ENCODE results near the gene CHCHD4. TPM values are rescaled to one million over a fixed set of nuclear protein-coding genes. Genes with fewer than 3 reads are reported as not detected.
A peak's percentile ranks its signal among the peaks of the same experiment; 100 is the strongest.

Gene CHCHD4
- total and polyA plus RNA-seq, 2 experiments from 2014 or later = 31.1 to 39.2 TPM

DNA sequence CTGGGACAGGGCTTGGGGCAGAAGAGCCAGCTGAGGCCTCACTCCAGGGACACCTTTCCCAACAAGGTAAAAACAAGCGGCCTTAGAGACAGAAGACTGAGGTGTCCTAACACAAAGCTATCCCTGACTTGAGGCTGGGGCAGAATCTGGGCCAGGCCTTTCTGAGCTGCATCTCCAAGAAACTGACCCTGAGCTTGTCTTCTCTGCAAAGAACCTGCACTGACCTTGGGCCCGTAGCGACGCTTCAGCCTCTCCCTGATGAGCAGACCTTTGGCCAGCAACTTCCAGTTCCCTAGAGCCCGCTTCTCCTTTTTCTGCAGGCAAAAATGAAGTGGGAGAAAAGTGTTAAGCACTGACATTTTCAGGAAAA lies 22.4 kb upstream of the CHCHD4 start:
- DNase-seq (ENCODE audit: low spot score) (no peak), ATAC-seq (no peak)
- Histone ChIP-seq H3K9me2 (ENCODE audit: insufficient read depth) (no peaks in the 10 kb centered on the region), H3K27ac (ENCODE audit: low read depth) (peak overlapping the region; percentile 83; the same call in 1 of the 2 replicates), H2AFZ (no peak overlapping the region), H3K4me3 (no peak overlapping the region), H3K4me2 (no peak overlapping the region), H3K4me1 (ENCODE audit: insufficient read depth) (peaks cover 12% of the 10 kb centered on the region), H4K20me1 (replicated peaks; ENCODE audit: insufficient read depth) (peaks cover 4% of the 10 kb centered on the region), H3K27me3 (ENCODE audit: insufficient read depth) (no peaks in the 10 kb centered on the region), H3F3A (replicated peaks; ENCODE audit: low read depth) (no peaks in the 10 kb centered on the region), H3K79me2 (replicated peaks; ENCODE audit: insufficient read depth) (no peaks in the 10 kb centered on the region), H3K36me3 (ENCODE audit: insufficient read depth) (no peaks in the 10 kb centered on the region; the same call in 1 of the 2 replicates)
- H3K36me3 Mint-ChIP-seq (ENCODE audit: low read depth) = peaks cover 37% of the 10 kb centered on the region
- no peak overlapping the region for H3K4me3 Mint-ChIP-seq
- H3K27me3 Mint-ChIP-seq (ENCODE audit: insufficient read depth, low read depth, poor library complexity) = peaks cover 14% of the 10 kb centered on the region
- H3K4me1 Mint-ChIP-seq = peaks cover 31% of the 10 kb centered on the region
- TF ChIP-seq, protein P1, sequence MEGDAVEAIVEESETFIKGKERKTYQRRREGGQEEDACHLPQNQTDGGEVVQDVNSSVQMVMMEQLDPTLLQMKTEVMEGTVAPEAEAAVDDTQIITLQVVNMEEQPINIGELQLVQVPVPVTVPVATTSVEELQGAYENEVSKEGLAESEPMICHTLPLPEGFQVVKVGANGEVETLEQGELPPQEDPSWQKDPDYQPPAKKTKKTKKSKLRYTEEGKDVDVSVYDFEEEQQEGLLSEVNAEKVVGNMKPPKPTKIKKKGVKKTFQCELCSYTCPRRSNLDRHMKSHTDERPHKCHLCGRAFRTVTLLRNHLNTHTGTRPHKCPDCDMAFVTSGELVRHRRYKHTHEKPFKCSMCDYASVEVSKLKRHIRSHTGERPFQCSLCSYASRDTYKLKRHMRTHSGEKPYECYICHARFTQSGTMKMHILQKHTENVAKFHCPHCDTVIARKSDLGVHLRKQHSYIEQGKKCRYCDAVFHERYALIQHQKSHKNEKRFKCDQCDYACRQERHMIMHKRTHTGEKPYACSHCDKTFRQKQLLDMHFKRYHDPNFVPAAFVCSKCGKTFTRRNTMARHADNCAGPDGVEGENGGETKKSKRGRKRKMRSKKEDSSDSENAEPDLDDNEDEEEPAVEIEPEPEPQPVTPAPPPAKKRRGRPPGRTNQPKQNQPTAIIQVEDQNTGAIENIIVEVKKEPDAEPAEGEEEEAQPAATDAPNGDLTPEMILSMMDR (conservative IDR thresholded peaks at IDR 0.05; ENCODE audit: low read depth in 2 of 2) = no peak
- TF ChIP-seq POLR2AphosphoS5 (IDR thresholded peaks at IDR 0.05; ENCODE audit: low read depth) = no peak
- H3K27ac Mint-ChIP-seq = peak overlapping the region; percentile 86; the same call in 1 of the 2 replicates
- H3K9me3 Mint-ChIP-seq = no peaks in the 10 kb centered on the region

DNA sequence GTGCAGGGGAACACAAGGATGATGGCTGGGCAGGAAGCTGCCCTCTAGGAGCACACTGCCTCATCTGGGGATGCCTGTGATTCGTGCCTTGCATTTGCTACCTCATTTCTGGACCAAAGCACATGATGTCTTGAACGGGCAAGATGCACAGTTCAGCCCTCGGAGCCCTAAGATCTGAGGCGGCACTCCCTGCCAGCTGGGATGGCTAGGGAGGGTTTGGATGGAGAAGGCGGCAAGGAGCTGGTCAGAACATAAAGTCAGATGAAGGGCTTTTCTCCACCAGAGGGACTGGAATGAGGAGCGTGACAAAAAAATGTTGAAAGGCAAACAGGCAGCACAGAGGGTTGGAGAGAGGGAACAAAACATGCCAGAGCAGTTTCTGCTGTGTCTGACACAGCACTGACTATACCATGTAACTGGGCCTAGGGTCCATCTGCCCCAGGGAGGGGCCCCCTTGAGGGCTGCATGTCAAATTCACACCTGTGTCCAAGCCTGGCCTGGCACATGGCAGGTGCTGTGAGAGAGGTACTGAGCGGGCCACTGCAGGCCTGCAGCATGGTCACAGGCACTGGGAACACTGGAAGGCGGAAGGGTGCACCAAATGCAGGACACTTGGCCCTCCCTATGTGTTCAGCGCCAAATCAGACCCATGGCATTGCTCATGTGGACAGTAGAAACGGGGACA lies 21.9 kb upstream of the CHCHD4 start:
- Mint-ChIP-seq H3K36me3 (ENCODE audit: low read depth) (peaks cover 40% of the 10 kb centered on the region), H3K27ac (peak overlapping the region; percentile 9; the same call in 1 of the 2 replicates), H3K9me3 (no peaks in the 10 kb centered on the region), H3K4me3 (no peak overlapping the region), H3K4me1 (peaks cover 31% of the 10 kb centered on the region), H3K27me3 (ENCODE audit: insufficient read depth, low read depth, poor library complexity) (peaks cover 12% of the 10 kb centered on the region)
- Histone ChIP-seq H3K4me3 (no peak overlapping the region), H3K36me3 (ENCODE audit: insufficient read depth) (no peaks in the 10 kb centered on the region; the same call in 1 of the 2 replicates), H3K79me2 (replicated peaks; ENCODE audit: insufficient read depth) (no peaks in the 10 kb centered on the region), H3F3A (replicated peaks; ENCODE audit: low read depth) (no peaks in the 10 kb centered on the region), H4K20me1 (replicated peaks; ENCODE audit: insufficient read depth) (peaks cover 4% of the 10 kb centered on the region), H3K4me2 (no peak overlapping the region), H3K27ac (ENCODE audit: low read depth) (no peak overlapping the region), H3K4me1 (ENCODE audit: insufficient read depth) (peaks cover 12% of the 10 kb centered on the region), H3K9me2 (ENCODE audit: insufficient read depth) (no peaks in the 10 kb centered on the region), H2AFZ (no peak overlapping the region), H3K27me3 (ENCODE audit: insufficient read depth) (no peaks in the 10 kb centered on the region)
- no peak for ATAC-seq
- DNase-seq (ENCODE audit: low spot score) = no peak
- TF ChIP-seq ZNF331 (CRISPR knock-in tag; IDR thresholded peaks at IDR 0.05; ENCODE audit: low read depth) (no peak), EZH2 (IDR thresholded peaks at IDR 0.05; ENCODE audit: low read depth, unreplicated experiment) (no peak), EZH2phosphoT487 (IDR thresholded peaks at IDR 0.05; ENCODE audit: unreplicated experiment) (no peak)
- TF ChIP-seq, protein P1 (conservative IDR thresholded peaks at IDR 0.05; ENCODE audit: low read depth in 2 of 2) = no peak
- TF ChIP-seq, protein P2, sequence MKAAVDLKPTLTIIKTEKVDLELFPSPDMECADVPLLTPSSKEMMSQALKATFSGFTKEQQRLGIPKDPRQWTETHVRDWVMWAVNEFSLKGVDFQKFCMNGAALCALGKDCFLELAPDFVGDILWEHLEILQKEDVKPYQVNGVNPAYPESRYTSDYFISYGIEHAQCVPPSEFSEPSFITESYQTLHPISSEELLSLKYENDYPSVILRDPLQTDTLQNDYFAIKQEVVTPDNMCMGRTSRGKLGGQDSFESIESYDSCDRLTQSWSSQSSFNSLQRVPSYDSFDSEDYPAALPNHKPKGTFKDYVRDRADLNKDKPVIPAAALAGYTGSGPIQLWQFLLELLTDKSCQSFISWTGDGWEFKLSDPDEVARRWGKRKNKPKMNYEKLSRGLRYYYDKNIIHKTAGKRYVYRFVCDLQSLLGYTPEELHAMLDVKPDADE (IDR thresholded peaks at IDR 0.05) = no peak

Data from GM23338 (cell line).